H9 (cell line): ENCODE measurements around the gene BPIFB3. TPM values are rescaled to one million over a fixed set of nuclear protein-coding genes. Genes with fewer than 3 reads are reported as not detected.

Experiments
- DNase-seq: peaks from one replicate; pipeline ENCODE4 v3.0.0-alpha.2; 2017
- H2AFZ ChIP-seq: one replicate; pipeline ENCODE4 v1.6.1; 2013; ENCODE audit warnings: mild to moderate bottlenecking, low read length, control low read depth, moderate library complexity
- H2AK5ac ChIP-seq: 2 replicates; pipeline ENCODE4 v1.6.1; 2013; ENCODE audit warnings: low read length, control low read depth, mixed read lengths; ENCODE audit not compliant: insufficient read length
- H2BK120ac ChIP-seq: one replicate; pipeline ENCODE4 v1.6.1; 2013; ENCODE audit warnings: low read depth, mild to moderate bottlenecking, low read length, control low read depth, inconsistent platforms; ENCODE audit not compliant: poor library complexity, severe bottlenecking
- H2BK12ac ChIP-seq: 2 replicates; pipeline ENCODE4 v1.6.1; 2013; ENCODE audit warnings: low read length, control low read depth, mixed read lengths, low read depth; ENCODE audit not compliant: insufficient read length
- H2BK15ac ChIP-seq: 2 replicates; pipeline ENCODE4 v1.6.1; 2013; ENCODE audit warnings: low read depth, low read length, control low read depth
- H2BK20ac ChIP-seq: one replicate; pipeline ENCODE4 v1.6.1; 2013; ENCODE audit warnings: low read depth, mild to moderate bottlenecking, low read length, control low read depth, inconsistent platforms; ENCODE audit not compliant: poor library complexity, severe bottlenecking
- H2BK5ac ChIP-seq: 2 replicates; pipeline ENCODE4 v1.6.1; 2013; ENCODE audit warnings: low read length, control low read depth, mixed read lengths; ENCODE audit not compliant: insufficient read length
- H3K14ac ChIP-seq: 2 replicates; pipeline ENCODE4 v1.6.1; 2013; ENCODE audit warnings: low read length, control low read depth; ENCODE audit not compliant: insufficient read depth
- H3K18ac ChIP-seq: 2 replicates; pipeline ENCODE4 v1.6.1; 2013; ENCODE audit warnings: low read depth, mild to moderate bottlenecking, mixed read lengths, low read length, control low read depth; ENCODE audit not compliant: insufficient read length
- H3K23ac ChIP-seq: 2 replicates; pipeline ENCODE4 v1.6.1; 2013; ENCODE audit warnings: low read length, control low read depth, mixed read lengths, low read depth; ENCODE audit not compliant: insufficient read length
- H3K23me2 ChIP-seq: 2 replicates; pipeline ENCODE4 v1.6.1; 2013; ENCODE audit warnings: low read depth, mild to moderate bottlenecking, mixed read lengths, low read length, control low read depth; ENCODE audit not compliant: insufficient read length, poor library complexity, severe bottlenecking
- H3K27ac ChIP-seq: 2 replicates; pipeline ENCODE4 v1.5.1; 2013; ENCODE audit warnings: low read length, control low read depth, mixed read lengths, low read depth; ENCODE audit not compliant: insufficient read length
- H3K27me3 ChIP-seq: 2 replicates; pipeline ENCODE4 v1.6.1; 2013; ENCODE audit warnings: low read length, control low read depth, inconsistent platforms; ENCODE audit not compliant: insufficient read depth
- H3K4ac ChIP-seq: 2 replicates; pipeline ENCODE4 v1.6.1; 2013; ENCODE audit warnings: low read depth, mild to moderate bottlenecking, control low read depth, inconsistent platforms, low read length, moderate library complexity
- H3K4me1 ChIP-seq: 2 replicates; pipeline ENCODE4 v1.6.1; 2013; ENCODE audit warnings: low read length, control low read depth, inconsistent platforms; ENCODE audit not compliant: insufficient read depth
- H3K4me2 ChIP-seq: 2 replicates; pipeline ENCODE4 v1.6.1; 2013; ENCODE audit warnings: low read length, control low read depth, mixed read lengths; ENCODE audit not compliant: insufficient read length, insufficient read depth
- H3K56ac ChIP-seq: 2 replicates; pipeline ENCODE4 v1.6.1; 2013; ENCODE audit warnings: low read depth, mild to moderate bottlenecking, mixed read lengths, low read length, control low read depth; ENCODE audit not compliant: insufficient read length
- H3K79me1 ChIP-seq: 2 replicates; pipeline ENCODE4 v1.6.1; 2013; ENCODE audit warnings: low read depth, mild to moderate bottlenecking, moderate library complexity, low read length, control low read depth, inconsistent platforms; ENCODE audit not compliant: insufficient read depth, poor library complexity, severe bottlenecking
- H3K79me2 ChIP-seq: 2 replicates; pipeline ENCODE4 v1.6.1; 2013; ENCODE audit warnings: low read length, control low read depth, inconsistent platforms; ENCODE audit not compliant: insufficient read depth
- H3K9ac ChIP-seq: 2 replicates; pipeline ENCODE4 v1.6.1; 2013; ENCODE audit warnings: low read length, control low read depth, mixed read lengths; ENCODE audit not compliant: insufficient read length; ENCODE audit errors: extremely low read depth
- H3K9me3 ChIP-seq: one replicate; pipeline ENCODE4 v1.6.1; 2013; ENCODE audit warnings: low read depth, low read length, inconsistent platforms; ENCODE audit not compliant: control insufficient read depth
- H3T11ph ChIP-seq: one replicate; pipeline ENCODE4 v1.6.1; 2013; ENCODE audit warnings: mild to moderate bottlenecking, low read length, control low read depth, inconsistent platforms
- H4K20me1 ChIP-seq: one replicate; pipeline ENCODE4 v1.6.1; 2013; ENCODE audit not compliant: control insufficient read depth, insufficient read length, insufficient read depth
- H4K5ac ChIP-seq: 2 replicates; pipeline ENCODE4 v1.6.1; 2013; ENCODE audit warnings: low read depth, mild to moderate bottlenecking, mixed read lengths, low read length, control low read depth; ENCODE audit not compliant: insufficient read length
- H4K8ac ChIP-seq: replicated peaks from 2 replicates; pipeline ENCODE4 v1.6.1; 2013; ENCODE audit warnings: low read length, control low read depth, mixed read lengths, low read depth; ENCODE audit not compliant: insufficient read length
- H4K91ac ChIP-seq: 2 replicates; pipeline ENCODE4 v1.6.1; 2013; ENCODE audit warnings: low read depth, mild to moderate bottlenecking, moderate library complexity, mixed read lengths, low read length, control low read depth; ENCODE audit not compliant: insufficient read length
- H3K27ac Mint-ChIP-seq, 3 experiments: 2 replicates in 2 of 3; 3 replicates in 1 of 3; pipeline ENCODE4 v1.8.0; 2020 to 2021; ENCODE audit warnings: mixed read lengths in 3 of 3, mild to moderate bottlenecking in 1 of 3, moderate library complexity in 1 of 3
- H3K27me3 Mint-ChIP-seq: 2 replicates; pipeline ENCODE4 v1.8.0; 2021; ENCODE audit warnings: low read depth, mild to moderate bottlenecking, moderate library complexity, mixed read lengths
- H3K36me3 Mint-ChIP-seq, 3 experiments: 2 replicates in 2 of 3; 3 replicates in 1 of 3; pipeline ENCODE4 v1.8.0; 2020 to 2021; ENCODE audit warnings: low read depth in 3 of 3, mixed read lengths in 3 of 3; ENCODE audit not compliant: insufficient read depth in 1 of 3
- H3K4me1 Mint-ChIP-seq, 2 experiments: 2 replicates each; pipeline ENCODE4 v1.8.0; 2020; ENCODE audit warnings: mixed read lengths in 2 of 2
- H3K4me3 Mint-ChIP-seq, 2 experiments: 2 replicates in 1 of 2; 3 replicates in 1 of 2; pipeline ENCODE4 v1.8.0; 2020 to 2021; ENCODE audit warnings: mild to moderate bottlenecking in 2 of 2, mixed read lengths in 2 of 2, moderate library complexity in 1 of 2
- H3K9me3 Mint-ChIP-seq, 2 experiments: 2 replicates in 1 of 2; 3 replicates in 1 of 2; pipeline ENCODE4 v1.8.0; 2020; ENCODE audit warnings: mild to moderate bottlenecking in 2 of 2, mixed read lengths in 2 of 2, moderate library complexity in 1 of 2
- WGBS: extraction: QIAGEN DNeasy Blood & Tissue Kit; methylation state at CpG from one replicate; pipeline ENCODE4 v1.1.7; 2013; ENCODE audit warnings: missing lambda C conversion rate, low lambda C conversion rate, mixed read lengths; ENCODE audit not compliant: insufficient read length; ENCODE audit errors: extremely low coverage; 5-methylcytosine and 5-hydroxymethylcytosine counted together
- total RNA-seq: library from RNA; stranded (reverse); gene quantifications from 2 replicates; pipeline ENCODE4 v1.2.1, GENCODE V29; 2021
- TF ChIP-seq, protein P1 (sequence below): fragments of 200-600 bp; sonication (generic); conservative IDR thresholded peaks from 3 replicates; pipeline ENCODE4 v1.8.0; 2021; ENCODE audit warnings: antibody characterized with exemption, mild to moderate bottlenecking

The BPIFB3 gene
- total RNA-seq, 1 experiment from 2014 or later, result not detected

DNA sequence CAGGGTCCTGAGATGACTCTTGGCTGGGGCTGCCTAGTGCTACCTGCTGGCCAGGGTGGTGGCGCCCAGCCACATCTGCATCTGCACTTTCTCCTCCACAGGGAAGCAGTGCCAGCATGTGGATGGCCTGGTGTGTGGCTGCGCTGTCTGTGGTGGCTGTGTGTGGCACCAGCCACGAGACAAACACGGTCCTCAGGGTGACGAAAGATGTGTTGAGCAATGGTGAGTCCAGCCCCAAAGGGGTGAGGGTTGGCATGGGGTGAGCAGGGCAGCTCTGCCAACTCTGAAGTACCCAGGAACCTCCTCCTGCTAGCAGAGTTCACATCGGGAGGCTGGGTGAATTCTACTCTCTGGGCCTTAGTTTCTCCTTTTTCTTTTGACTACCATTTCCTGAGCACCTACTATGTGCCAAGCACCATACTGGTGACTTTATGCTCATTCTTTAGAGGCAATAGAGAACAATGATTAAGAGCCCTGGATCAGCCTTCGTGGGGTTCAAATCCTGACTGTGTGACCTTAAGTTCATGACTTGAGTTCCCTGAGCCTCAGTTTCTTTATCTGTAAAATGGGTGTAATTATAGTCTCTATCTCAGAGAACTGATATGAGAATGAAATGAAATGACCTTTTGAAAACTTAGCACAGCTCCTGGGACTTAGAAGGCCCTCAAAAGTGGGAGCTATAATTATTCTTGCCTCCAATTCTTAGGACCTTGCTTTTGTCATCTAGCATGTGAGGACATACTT, 27.9 kb downstream of the BPIFB3 start:
- H3K4me3 Mint-ChIP-seq, result no peak overlapping the region
- H3K36me3 Mint-ChIP-seq, result no peaks in the 10 kb centered on the region

More for the DNA sequence above, 27.9 kb downstream of the BPIFB3 start:
- Histone ChIP-seq H4K91ac (no peak overlapping the region), H3T11ph (no peak overlapping the region), H2BK120ac (no peak overlapping the region), H3K79me1 (no peaks in the 10 kb centered on the region), H3K27ac (no peak overlapping the region), H3K27me3 (no peaks in the 10 kb centered on the region), H3K14ac (no peak overlapping the region), H4K8ac (no peak overlapping the region), H3K18ac (no peak overlapping the region), H3K4me1 (no peaks in the 10 kb centered on the region), H4K5ac (no peak overlapping the region), H2BK5ac (no peak overlapping the region), H2BK20ac (no peak overlapping the region), H3K9me3 (no peaks in the 10 kb centered on the region), H3K4ac (no peak overlapping the region), H3K79me2 (no peaks in the 10 kb centered on the region), H2AFZ (no peak overlapping the region), H2AK5ac (no peak overlapping the region), H3K9ac (no peak overlapping the region), H2BK15ac (no peak overlapping the region), H4K20me1 (no peaks in the 10 kb centered on the region), H2BK12ac (no peak overlapping the region), H3K23ac (no peak overlapping the region), H3K23me2 (no peaks in the 10 kb centered on the region), H3K4me2 (no peak overlapping the region), H3K56ac (no peak overlapping the region)
- Mint-ChIP-seq H3K27ac (no peak overlapping the region), H3K4me1 (peaks cover 0 to 3% of the 10 kb centered on the region in 2 experiments; a peak in 1 of 4 replicates), H3K27me3 (peaks cover 11% of the 10 kb centered on the region), H3K9me3 (no peaks in the 10 kb centered on the region)
- TF ChIP-seq, protein P1, sequence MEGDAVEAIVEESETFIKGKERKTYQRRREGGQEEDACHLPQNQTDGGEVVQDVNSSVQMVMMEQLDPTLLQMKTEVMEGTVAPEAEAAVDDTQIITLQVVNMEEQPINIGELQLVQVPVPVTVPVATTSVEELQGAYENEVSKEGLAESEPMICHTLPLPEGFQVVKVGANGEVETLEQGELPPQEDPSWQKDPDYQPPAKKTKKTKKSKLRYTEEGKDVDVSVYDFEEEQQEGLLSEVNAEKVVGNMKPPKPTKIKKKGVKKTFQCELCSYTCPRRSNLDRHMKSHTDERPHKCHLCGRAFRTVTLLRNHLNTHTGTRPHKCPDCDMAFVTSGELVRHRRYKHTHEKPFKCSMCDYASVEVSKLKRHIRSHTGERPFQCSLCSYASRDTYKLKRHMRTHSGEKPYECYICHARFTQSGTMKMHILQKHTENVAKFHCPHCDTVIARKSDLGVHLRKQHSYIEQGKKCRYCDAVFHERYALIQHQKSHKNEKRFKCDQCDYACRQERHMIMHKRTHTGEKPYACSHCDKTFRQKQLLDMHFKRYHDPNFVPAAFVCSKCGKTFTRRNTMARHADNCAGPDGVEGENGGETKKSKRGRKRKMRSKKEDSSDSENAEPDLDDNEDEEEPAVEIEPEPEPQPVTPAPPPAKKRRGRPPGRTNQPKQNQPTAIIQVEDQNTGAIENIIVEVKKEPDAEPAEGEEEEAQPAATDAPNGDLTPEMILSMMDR, result no peak
- WGBS, result no CpG with 5 or more reads among the region's 7 CpGs
- no peak for DNase-seq
